ENCODE measurements around the gene ALAS1.

- TF ChIP-seq, protein P1, sequence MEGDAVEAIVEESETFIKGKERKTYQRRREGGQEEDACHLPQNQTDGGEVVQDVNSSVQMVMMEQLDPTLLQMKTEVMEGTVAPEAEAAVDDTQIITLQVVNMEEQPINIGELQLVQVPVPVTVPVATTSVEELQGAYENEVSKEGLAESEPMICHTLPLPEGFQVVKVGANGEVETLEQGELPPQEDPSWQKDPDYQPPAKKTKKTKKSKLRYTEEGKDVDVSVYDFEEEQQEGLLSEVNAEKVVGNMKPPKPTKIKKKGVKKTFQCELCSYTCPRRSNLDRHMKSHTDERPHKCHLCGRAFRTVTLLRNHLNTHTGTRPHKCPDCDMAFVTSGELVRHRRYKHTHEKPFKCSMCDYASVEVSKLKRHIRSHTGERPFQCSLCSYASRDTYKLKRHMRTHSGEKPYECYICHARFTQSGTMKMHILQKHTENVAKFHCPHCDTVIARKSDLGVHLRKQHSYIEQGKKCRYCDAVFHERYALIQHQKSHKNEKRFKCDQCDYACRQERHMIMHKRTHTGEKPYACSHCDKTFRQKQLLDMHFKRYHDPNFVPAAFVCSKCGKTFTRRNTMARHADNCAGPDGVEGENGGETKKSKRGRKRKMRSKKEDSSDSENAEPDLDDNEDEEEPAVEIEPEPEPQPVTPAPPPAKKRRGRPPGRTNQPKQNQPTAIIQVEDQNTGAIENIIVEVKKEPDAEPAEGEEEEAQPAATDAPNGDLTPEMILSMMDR (IDR thresholded peaks at IDR 0.05), result no peak
- TF ChIP-seq EZH2 (IDR thresholded peaks at IDR 0.05; ENCODE audit: borderline replicate concordance, insufficient read depth, low read depth, low read length, poor library complexity, severe bottlenecking), result no peak
These were observed 3.2 kb downstream of the ALAS1 start for GRCh38 chr3:52200981-52201679.

Measured in B cell (primary cell).